Common myeloid progenitor, CD34-positive (primary cell): ENCODE measurements around the gene LRRC4C.
"Not testable (repeated sequence)": the region's sequence is repeated elsewhere in the genome, so short reads cannot be mapped to it uniquely, and the experiment has no call there.

Experiments
- CTCF ChIA-PET: fragments of 350-600 bp; sonication (Branson Sonifier 250); formaldehyde crosslinking; loops from one replicate; lab custom pipeline; 2021; ENCODE audit warnings: antibody characterized with exemption; lab: Charles Lee
- POLR2A ChIA-PET: fragments of 350-600 bp; sonication (Branson Sonifier 250); formaldehyde crosslinking; loops from one replicate; lab custom pipeline; 2021; ENCODE audit warnings: antibody characterized with exemption; lab: Charles Lee
- DNase-seq, 3 donors: peaks; one replicate each; pipeline versions ENCODE4 v3.0.0 to v3.0.0-alpha.2; 2013
- H3K27ac ChIP-seq, 2 experiments: 1 replicate in 1 of 2; 2 replicates in 1 of 2; pipeline ENCODE4 v1.7.0; 2013; ENCODE audit warnings: inconsistent platforms in 2 of 2, low read length in 2 of 2, mild to moderate bottlenecking in 2 of 2, low read depth in 1 of 2, moderate library complexity in 1 of 2; ENCODE audit not compliant: severe bottlenecking in 2 of 2, insufficient read depth in 1 of 2, poor library complexity in 1 of 2
- H3K27me3 ChIP-seq, 5 experiments: replicated peaks in 2 of 5; 1 replicate in 3 of 5; 2 replicates in 2 of 5; pipeline versions ENCODE4 v1.6.1 to v1.7.0; 2013; ENCODE audit warnings: low read length in 4 of 5, mild to moderate bottlenecking in 2 of 5, moderate library complexity in 2 of 5, inconsistent platforms in 1 of 5; ENCODE audit not compliant: insufficient read depth in 5 of 5, control insufficient read depth in 4 of 5
- H3K36me3 ChIP-seq, 4 experiments: 1 replicate in 2 of 4; 2 replicates in 2 of 4; pipeline versions ENCODE4 v1.6.1 to v1.7.0; 2013; ENCODE audit warnings: low read length in 3 of 4, control low read depth in 1 of 4, mild to moderate bottlenecking in 1 of 4; ENCODE audit not compliant: control insufficient read depth in 4 of 4, insufficient read depth in 4 of 4
- H3K4me1 ChIP-seq, 4 experiments: 1 replicate in 3 of 4; 2 replicates in 1 of 4; pipeline versions ENCODE4 v1.6.1 to v1.7.1; 2013; ENCODE audit warnings: low read length in 3 of 4, mild to moderate bottlenecking in 3 of 4, control low read depth in 1 of 4, inconsistent platforms in 1 of 4, moderate library complexity in 1 of 4; ENCODE audit not compliant: control insufficient read depth in 4 of 4, insufficient read depth in 4 of 4; ENCODE audit errors: control extremely low read depth in 1 of 4
- H3K4me3 ChIP-seq, 7 experiments: 1 replicate in 4 of 7; 2 replicates in 3 of 7; pipeline versions ENCODE4 v1.5.1 to v1.7.0; 2013; ENCODE audit warnings: mild to moderate bottlenecking in 7 of 7, low read length in 6 of 7, moderate library complexity in 6 of 7, inconsistent platforms in 2 of 7, low read depth in 2 of 7, control low read depth in 1 of 7; ENCODE audit not compliant: insufficient read depth in 4 of 7, control insufficient read depth in 1 of 7; ENCODE audit errors: extremely low read depth in 1 of 7
- H3K9me3 ChIP-seq, 5 experiments: 1 replicate in 4 of 5; 2 replicates in 1 of 5; pipeline versions ENCODE4 v1.6.1 to v1.7.1; 2013; ENCODE audit warnings: low read length in 4 of 5, mild to moderate bottlenecking in 2 of 5, inconsistent platforms in 1 of 5, low read depth in 1 of 5, moderate library complexity in 1 of 5; ENCODE audit not compliant: control insufficient read depth in 4 of 5, insufficient read depth in 2 of 5; ENCODE audit errors: control extremely low read depth in 1 of 5
- WGBS: methylation state at CpG from one replicate; pipeline ENCODE4 v1.1.5; 2013; ENCODE audit not compliant: insufficient coverage; 5-methylcytosine and 5-hydroxymethylcytosine counted together

LRRC4C gene

DNA sequence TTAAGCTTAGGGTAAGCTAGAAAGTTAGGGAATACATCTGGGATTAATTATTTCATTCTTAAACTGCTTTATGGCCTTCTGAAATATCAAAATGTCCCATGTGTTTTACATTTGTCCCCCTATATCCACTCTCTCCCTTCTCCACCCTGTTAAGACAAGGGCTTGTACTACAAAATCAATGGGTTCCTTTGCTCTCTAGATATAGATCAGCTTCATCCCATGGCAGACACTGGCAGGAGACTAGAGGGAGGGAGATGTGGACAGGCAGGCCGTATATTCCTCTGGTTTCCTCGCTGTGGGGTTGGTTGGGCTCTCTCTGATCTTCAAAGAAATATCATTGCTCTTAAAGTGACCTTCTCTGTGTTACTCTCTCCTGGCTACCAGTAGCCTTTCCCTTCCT is 1281.0 kb downstream of the LRRC4C start:
- POLR2A ChIA-PET, result no interaction called here
- 100% methylated on average over 1 of the region's 2 CpGs for WGBS

DNA sequence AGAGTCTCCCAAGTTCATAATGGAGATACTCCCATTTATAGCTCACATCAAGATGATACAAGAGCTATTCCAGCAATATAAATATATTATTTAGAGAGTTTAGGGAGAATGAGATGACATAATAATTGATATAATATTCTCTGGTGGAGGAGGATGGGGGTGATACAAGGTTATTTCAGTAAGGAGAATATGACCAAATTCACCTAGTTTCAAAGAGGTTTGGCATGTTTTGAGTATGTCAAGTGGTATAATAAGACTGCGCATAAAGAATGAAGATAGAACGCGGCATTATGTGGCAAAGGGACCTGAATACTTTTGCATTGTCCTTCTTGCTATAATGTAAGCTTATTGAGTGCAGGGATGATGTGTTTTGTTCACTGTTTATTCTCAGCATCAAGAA is 1283.5 kb downstream of the LRRC4C start:
- no peak overlapping the region for H3K27ac ChIP-seq
- 100% methylated on average over 3 of the region's 3 CpGs for WGBS
- POLR2A ChIA-PET, result no interaction called here
- no peaks in the 10 kb centered on the region for H3K36me3 ChIP-seq
- H3K4me3 ChIP-seq, result no peak overlapping the region
- no peaks in the 10 kb centered on the region for H3K27me3 ChIP-seq
- H3K4me1 ChIP-seq, result no peaks in the 10 kb centered on the region
- CTCF ChIA-PET, result no interaction called here
- H3K9me3 ChIP-seq, result no peaks in the 10 kb centered on the region
- DNase-seq, result no peak

More for the DNA sequence above, 1281.0 kb downstream of the LRRC4C start:
- Histone ChIP-seq H3K27ac (no peak overlapping the region), H3K9me3 (no peaks in the 10 kb centered on the region), H3K4me3 (no peak overlapping the region), H3K36me3 (no peaks in the 10 kb centered on the region), H3K27me3 (peaks cover 0 to 2% (median 0%) of the 10 kb centered on the region in 5 experiments), H3K4me1 (no peaks in the 10 kb centered on the region)
- CTCF ChIA-PET, result no interaction called here
- DNase-seq, result no peak

DNA sequence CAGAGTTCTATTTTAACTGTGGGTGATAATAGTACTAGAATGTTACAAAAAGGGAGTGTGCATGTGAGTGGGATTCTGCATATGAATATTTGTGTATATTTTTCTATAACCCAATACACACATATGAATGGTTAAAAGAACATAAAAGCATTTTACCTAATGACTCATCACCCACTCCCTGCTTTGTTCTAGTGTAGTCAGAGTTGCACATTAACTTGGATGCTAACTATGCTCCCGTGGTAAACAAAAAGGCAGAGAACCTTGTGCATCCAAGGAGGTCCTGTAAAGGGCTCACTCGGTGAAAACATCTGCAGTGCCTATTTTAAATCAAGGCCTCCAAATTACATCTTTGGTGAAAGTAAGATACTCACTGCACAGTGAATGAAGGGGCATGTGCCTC is 1289.4 kb downstream of the LRRC4C start:
- H3K27me3 ChIP-seq, result no peaks in the 10 kb centered on the region
- H3K9me3 ChIP-seq, result peaks cover 0 to 9% (median 0%) of the 10 kb centered on the region in 5 experiments
- no peak overlapping the region for H3K27ac ChIP-seq
- H3K4me1 ChIP-seq, result no peaks in the 10 kb centered on the region
- no peak for DNase-seq
- POLR2A ChIA-PET, result no interaction called here
- H3K4me3 ChIP-seq, result no peak overlapping the region
- WGBS, result 77% methylated on average over 2 of the region's 2 CpGs
- CTCF ChIA-PET, result no interaction called here
- H3K36me3 ChIP-seq, result no peaks in the 10 kb centered on the region

DNA sequence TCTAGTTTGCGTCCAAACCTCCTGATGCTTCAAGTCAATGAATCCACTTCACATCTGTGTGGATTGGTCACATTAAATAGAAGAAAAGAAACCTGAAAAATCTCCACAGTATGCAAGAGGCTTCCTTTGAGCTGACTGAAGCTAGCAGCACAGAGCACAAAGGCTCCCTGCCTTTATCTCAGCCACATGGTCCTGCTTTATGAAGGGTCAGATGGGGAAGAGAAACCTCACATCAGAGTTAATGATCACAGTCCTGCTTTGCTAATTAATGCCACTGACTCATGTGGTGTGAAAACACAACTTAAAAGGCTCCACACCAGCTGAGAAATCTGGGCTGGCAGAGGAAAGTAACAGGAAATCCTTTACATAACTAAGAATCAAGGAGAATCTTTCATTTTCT is 1291.0 kb downstream of the LRRC4C start:
- Histone ChIP-seq H3K36me3 (no peaks in the 10 kb centered on the region), H3K4me1 (no peaks in the 10 kb centered on the region), H3K27me3 (no peaks in the 10 kb centered on the region), H3K9me3 (peaks cover 0 to 10% (median 0%) of the 10 kb centered on the region in 5 experiments), H3K4me3 (no peak overlapping the region), H3K27ac (no peak overlapping the region)
- no peak for DNase-seq
- WGBS, result 100% methylated on average over 1 of the region's 1 CpG
- ChIA-PET CTCF (interaction anchor here (0.6 kb wide), 1 partner anchor 12 kb away, joined by 3 read pairs; no protein-coding TSS in a partner anchor), POLR2A (no interaction called here)

- POLR2A ChIA-PET, result interaction anchor here (0.5 kb wide), 1 partner anchor 253 kb away, joined by 3 read pairs; no protein-coding TSS in a partner anchor
- H3K27me3 ChIP-seq, result not testable (repeated sequence)
Measured at GRCh38 chr11:40167805-40168204, 1291.6 kb downstream of the LRRC4C start.

DNA sequence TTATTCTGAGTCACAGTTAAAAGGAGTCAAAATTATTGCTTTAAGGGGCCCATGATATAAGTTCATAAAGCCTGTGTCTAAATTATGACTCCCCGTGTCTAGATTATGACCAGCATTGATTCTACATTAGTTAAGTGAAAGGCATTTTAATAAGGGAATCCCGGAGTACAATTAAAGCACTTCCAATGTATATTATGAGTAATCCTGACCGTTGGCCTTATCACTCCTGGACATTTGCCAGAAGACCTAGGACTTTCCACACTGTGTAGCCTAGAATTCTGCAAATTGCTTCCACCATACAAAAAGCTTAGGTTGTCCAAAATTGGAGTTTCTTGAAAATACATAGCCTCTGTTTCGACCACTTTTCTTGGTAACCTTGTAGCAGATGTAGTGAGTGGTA is 1292.6 kb downstream of the LRRC4C start:
- H3K9me3 ChIP-seq, result peaks cover 0 to 10% (median 0%) of the 10 kb centered on the region in 5 experiments
- no peak overlapping the region for H3K4me3 ChIP-seq
- ChIA-PET CTCF (no interaction called here), POLR2A (no interaction called here)
- H3K27ac ChIP-seq, result no peak overlapping the region
- H3K4me1 ChIP-seq, result no peaks in the 10 kb centered on the region
- no peak for DNase-seq
- no peaks in the 10 kb centered on the region for H3K36me3 ChIP-seq
- WGBS, result 100% methylated on average over 1 of the region's 4 CpGs
- no peaks in the 10 kb centered on the region for H3K27me3 ChIP-seq

More at GRCh38 chr11:40167805-40168204, 1291.6 kb downstream of the LRRC4C start:
- CTCF ChIA-PET, H3K4me3 ChIP-seq, H3K4me1 ChIP-seq, H3K27ac ChIP-seq, H3K9me3 ChIP-seq, DNase-seq, H3K36me3 ChIP-seq: not testable (repeated sequence)
- 100% methylated on average over 2 of the region's 5 CpGs for WGBS

GRCh38 chr11:40162901-40163883 is 1296.3 kb downstream of the LRRC4C start:
- ChIA-PET POLR2A (no interaction called here), CTCF (no interaction called here)
- no peak overlapping the region for H3K4me3 ChIP-seq
- H3K27me3 ChIP-seq, result no peaks in the 10 kb centered on the region
- H3K9me3 ChIP-seq, result peaks cover 0 to 10% (median 0%) of the 10 kb centered on the region in 5 experiments
- 50% methylated on average over 1 of the region's 4 CpGs for WGBS
- no peaks in the 10 kb centered on the region for H3K36me3 ChIP-seq
- DNase-seq, result no peak
- no peak overlapping the region for H3K27ac ChIP-seq
- H3K4me1 ChIP-seq, result no peaks in the 10 kb centered on the region
